Progenitor cell of endocrine pancreas (in vitro differentiated cells): Measurements from ENCODE around the gene TAS2R19. TPM values are rescaled to one million over a fixed set of nuclear protein-coding genes. Genes with fewer than 3 reads are reported as not detected.
"Not testable (repeated sequence)": the region's sequence is repeated elsewhere in the genome, so short reads cannot be mapped to it uniquely, and the experiment has no call there.

Experiments used
- DNase-seq: peaks from one replicate; pipeline ENCODE4 v3.0.0; 2021; ENCODE audit warnings: low spot score; ENCODE audit not compliant: unreplicated experiment
- H3K27ac Mint-ChIP-seq: 2 replicates; pipeline ENCODE4 v1.8.0; 2021; ENCODE audit warnings: mild to moderate bottlenecking, moderate library complexity, mixed read lengths
- H3K27me3 Mint-ChIP-seq: 2 replicates; pipeline ENCODE4 v1.8.0; 2021; ENCODE audit warnings: mixed read lengths
- H3K36me3 Mint-ChIP-seq: 2 replicates; pipeline ENCODE4 v1.8.0; 2022; ENCODE audit warnings: mixed read lengths; ENCODE audit not compliant: insufficient read depth
- H3K4me1 Mint-ChIP-seq: 2 replicates; pipeline ENCODE4 v1.8.0; 2021; ENCODE audit warnings: low read depth, mixed read lengths
- H3K4me3 Mint-ChIP-seq: 2 replicates; pipeline ENCODE4 v1.8.0; 2021; ENCODE audit warnings: low read depth, mild to moderate bottlenecking, moderate library complexity, mixed read lengths
- H3K9me3 Mint-ChIP-seq: 2 replicates; pipeline ENCODE4 v1.8.0; 2021; ENCODE audit warnings: low read depth, mixed read lengths
- CTCF ChIP-seq: fragments of 200-600 bp; sonication (generic); IDR thresholded peaks from one replicate; pipeline ENCODE4 v1.5.0; 2021; ENCODE audit warnings: antibody characterized with exemption, mild to moderate bottlenecking; ENCODE audit not compliant: unreplicated experiment
- long read RNA-seq: library from polyadenylated mRNA; unstranded; transcript quantifications from one replicate; pipeline ENCODE4 v2.0.0, GENCODE V29; 2020
- total RNA-seq: library from RNA; stranded (reverse); gene quantifications from 2 replicates; pipeline ENCODE4 v1.2.1, GENCODE V29; 2021

The TAS2R19 gene
- 6.6 and 8.5 TPM in 2 replicates for total RNA-seq
- long read RNA-seq, partial matches to known transcripts = 0 of 1 reads
- long read RNA-seq, other reads (novel, unspliced or antisense) = 0 of 1 reads

GRCh38 chr12:11022520-11022919 is at the start of gene TAS2R19:
TSS of gene TAS2R19 (minus strand) at chr12:11022620. CDS start at chr12:11022571, 49 bp downstream.
- TF ChIP-seq CTCF = no peak
- Mint-ChIP-seq H3K4me1 (peaks cover 5% of the 10 kb centered on the region), H3K4me3 (no peak within 1 kb of the TSS), H3K9me3 (peaks cover 9% of the 10 kb centered on the region), H3K27ac (no peak within 1 kb of the TSS), H3K27me3 (no peaks in the 10 kb centered on the region), H3K36me3 (peaks cover 26% of the 10 kb centered on the region)
- DNase-seq = no peak

- DNase-seq = no peak
- H3K4me3 Mint-ChIP-seq = peak overlapping the region; percentile 10
- peaks cover 19% of the 10 kb centered on the region for H3K4me1 Mint-ChIP-seq
- H3K9me3 Mint-ChIP-seq = peaks cover 10% of the 10 kb centered on the region
- no peaks in the 10 kb centered on the region for H3K27me3 Mint-ChIP-seq
- no peak overlapping the region for H3K27ac Mint-ChIP-seq
- no peak for TF ChIP-seq CTCF
- H3K36me3 Mint-ChIP-seq = peaks cover 22% of the 10 kb centered on the region
These were observed 49.0 kb upstream of the TAS2R19 start for GRCh38 chr12:11071414-11071813.

GRCh38 chr12:11070999-11071398 is 48.6 kb upstream of the TAS2R19 start:
- Mint-ChIP-seq H3K4me3 (no peak overlapping the region), H3K36me3 (peaks cover 22% of the 10 kb centered on the region), H3K4me1 (peaks cover 19% of the 10 kb centered on the region), H3K27me3 (no peaks in the 10 kb centered on the region), H3K27ac (peak overlapping the region; percentile 73), H3K9me3 (peaks cover 10% of the 10 kb centered on the region)
- no peak for TF ChIP-seq CTCF
- DNase-seq = no peak

GRCh38 chr12:11069854-11070365 is 47.5 kb upstream of the TAS2R19 start:
- Mint-ChIP-seq H3K9me3 (peaks cover 14% of the 10 kb centered on the region), H3K27ac (no peak overlapping the region), H3K4me1 (peaks cover 19% of the 10 kb centered on the region), H3K4me3 (no peak overlapping the region), H3K27me3 (no peaks in the 10 kb centered on the region), H3K36me3 (peaks cover 26% of the 10 kb centered on the region)
- no peak for TF ChIP-seq CTCF
- no peak for DNase-seq

- Mint-ChIP-seq H3K36me3 (peaks cover 27% of the 10 kb centered on the region), H3K4me1 (peaks cover 18% of the 10 kb centered on the region), H3K27me3 (no peaks in the 10 kb centered on the region), H3K4me3 (no peak overlapping the region), H3K9me3 (peaks cover 11% of the 10 kb centered on the region), H3K27ac (no peak overlapping the region)
- TF ChIP-seq CTCF = no peak
- no peak for DNase-seq
These were observed 45.1 kb upstream of the TAS2R19 start for GRCh38 chr12:11067514-11067913.

GRCh38 chr12:11062194-11062593 is 39.8 kb upstream of the TAS2R19 start, which contains the start of gene TAS2R46:
TSS of gene TAS2R46 (minus strand) at chr12:11062294. CDS start at chr12:11062294, 0 bp downstream.
- peaks cover 11% of the 10 kb centered on the region for H3K36me3 Mint-ChIP-seq
- not testable (repeated sequence) for H3K4me3 Mint-ChIP-seq, H3K9me3 Mint-ChIP-seq, H3K27ac Mint-ChIP-seq, H3K4me1 Mint-ChIP-seq, DNase-seq, H3K27me3 Mint-ChIP-seq
